ENCODE measurements around the gene PLEKHH3.

The PLEKHH3 gene

DNA sequence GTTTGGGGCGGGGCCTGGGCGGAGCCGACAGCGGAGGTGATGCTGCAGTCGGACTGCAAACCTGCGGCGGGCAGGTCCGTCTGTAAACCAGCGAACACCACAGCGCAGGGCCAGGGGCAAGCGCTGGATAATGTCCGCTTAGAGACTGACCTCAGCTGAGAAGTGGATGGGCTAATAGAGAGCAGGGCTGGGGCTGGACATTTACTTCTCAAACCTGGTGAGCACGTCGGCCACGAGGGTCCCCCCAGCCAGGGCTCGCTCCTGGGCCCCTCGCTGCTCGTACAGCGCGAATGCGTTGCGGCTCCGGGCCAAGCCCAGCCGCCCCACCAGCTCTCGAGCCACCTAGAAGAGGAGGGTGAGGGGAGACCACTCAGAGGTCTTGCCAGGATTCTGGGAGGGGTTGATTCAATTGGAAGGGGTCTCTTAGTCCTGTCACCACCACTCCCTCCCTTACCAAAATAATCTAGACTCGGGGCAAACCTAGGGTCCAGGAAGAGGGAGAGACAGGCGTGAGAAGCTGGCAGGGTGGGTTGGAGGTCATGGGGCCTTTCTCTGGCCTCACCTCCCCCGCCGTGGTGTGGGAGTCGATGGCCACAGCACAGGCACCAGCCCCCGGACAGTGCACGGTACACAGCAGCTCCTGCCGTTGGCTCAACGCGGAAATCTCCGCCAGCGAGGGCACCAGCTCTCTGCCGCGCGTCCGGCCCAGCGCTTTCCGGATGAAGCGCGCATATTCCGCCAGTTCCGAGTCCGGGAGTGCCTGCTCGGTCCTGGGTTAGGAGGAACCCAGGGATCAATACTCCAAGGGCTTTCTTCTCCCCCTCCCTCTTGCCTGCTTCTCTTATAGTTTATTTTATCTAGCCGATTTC is 5.8 kb downstream of the PLEKHH3 start:
- no peak for TF ChIP-seq EGR1 (IDR thresholded peaks at IDR 0.05)
- no peak for TF ChIP-seq ZBTB7A (IDR thresholded peaks at IDR 0.05; ENCODE audit: low read depth)
- no peak for TF ChIP-seq FOXM1 (IDR thresholded peaks at IDR 0.05; ENCODE audit: borderline replicate concordance, low read depth)
- no peak for TF ChIP-seq TCF12 (IDR thresholded peaks at IDR 0.05; ENCODE audit: low read depth)
- TF ChIP-seq NFIC (IDR thresholded peaks at IDR 0.05): no peak
- TF ChIP-seq TEAD4 (IDR thresholded peaks at IDR 0.05): no peak
- TF ChIP-seq RAD21 (IDR thresholded peaks at IDR 0.05; ENCODE audit: low read depth): no peak
- TF ChIP-seq REST (IDR thresholded peaks at IDR 0.05; ENCODE audit: low read depth): no peak
- no peak for TF ChIP-seq TAF1 (IDR thresholded peaks at IDR 0.05; ENCODE audit: low read depth)
- no peak for TF ChIP-seq YY1 (IDR thresholded peaks at IDR 0.05; ENCODE audit: low read depth)
- TF ChIP-seq USF1 (IDR thresholded peaks at IDR 0.05): no peak
- TF ChIP-seq CEBPB (IDR thresholded peaks at IDR 0.05): no peak
- TF ChIP-seq EP300 (IDR thresholded peaks at IDR 0.05; ENCODE audit: borderline replicate concordance): no peak
- TF ChIP-seq CREB1 (IDR thresholded peaks at IDR 0.05; ENCODE audit: low read depth): no peak
- TF ChIP-seq MAX (IDR thresholded peaks at IDR 0.05): no peak

DNA sequence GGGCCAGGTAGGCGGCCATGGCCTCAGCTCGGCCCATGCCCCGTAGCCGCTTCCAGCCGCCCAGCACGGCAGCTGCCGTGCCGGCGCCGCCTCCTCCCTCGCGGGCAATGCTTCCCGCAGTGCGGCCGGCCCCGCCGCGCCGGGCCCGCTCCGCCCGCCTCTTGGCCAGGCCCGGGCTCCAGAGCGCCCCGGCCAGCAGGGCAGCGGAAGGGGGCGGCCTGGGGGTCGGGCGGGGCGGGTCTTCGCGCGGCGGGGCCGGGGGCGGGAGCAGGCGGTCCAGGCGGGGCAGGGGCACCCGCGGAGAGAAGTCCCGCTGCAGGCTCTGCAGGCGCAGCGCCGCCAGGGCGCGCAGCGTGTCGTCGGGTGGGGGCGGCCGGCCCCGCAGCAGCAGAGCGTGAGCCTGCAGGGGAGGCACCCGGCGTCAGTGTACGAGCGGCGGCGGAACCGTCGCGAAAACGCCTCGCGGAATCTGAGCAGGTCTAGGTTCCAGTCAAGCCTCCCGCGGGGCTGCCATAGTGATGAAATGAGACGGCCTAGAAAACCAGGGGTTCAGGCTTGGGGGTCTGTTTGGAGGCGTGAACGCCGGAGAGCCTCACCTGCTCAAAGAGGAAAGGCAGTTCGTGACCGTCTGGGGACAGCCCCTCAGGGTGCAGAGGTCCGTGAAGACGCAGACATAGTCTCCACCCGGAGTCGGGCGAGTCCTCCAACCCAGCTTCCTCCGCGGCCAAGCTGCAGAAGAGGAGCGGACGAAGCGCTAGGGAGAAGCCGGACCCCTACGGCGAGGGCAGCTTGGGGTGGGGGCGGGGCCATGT is 6.6 kb downstream of the PLEKHH3 start:
- no peak for TF ChIP-seq ZBTB7A (IDR thresholded peaks at IDR 0.05; ENCODE audit: low read depth)
- no peak for TF ChIP-seq TAF1 (IDR thresholded peaks at IDR 0.05; ENCODE audit: low read depth)
- no peak for TF ChIP-seq YY1 (IDR thresholded peaks at IDR 0.05; ENCODE audit: low read depth)
- TF ChIP-seq CEBPB (IDR thresholded peaks at IDR 0.05): no peak
- TF ChIP-seq EGR1 (IDR thresholded peaks at IDR 0.05): no peak
- TF ChIP-seq NFIC (IDR thresholded peaks at IDR 0.05): no peak
- no peak for TF ChIP-seq CREB1 (IDR thresholded peaks at IDR 0.05; ENCODE audit: low read depth)
- no peak for TF ChIP-seq TEAD4 (IDR thresholded peaks at IDR 0.05)
- no peak for TF ChIP-seq FOXM1 (IDR thresholded peaks at IDR 0.05; ENCODE audit: borderline replicate concordance, low read depth)
- no peak for TF ChIP-seq USF1 (IDR thresholded peaks at IDR 0.05)

DNA sequence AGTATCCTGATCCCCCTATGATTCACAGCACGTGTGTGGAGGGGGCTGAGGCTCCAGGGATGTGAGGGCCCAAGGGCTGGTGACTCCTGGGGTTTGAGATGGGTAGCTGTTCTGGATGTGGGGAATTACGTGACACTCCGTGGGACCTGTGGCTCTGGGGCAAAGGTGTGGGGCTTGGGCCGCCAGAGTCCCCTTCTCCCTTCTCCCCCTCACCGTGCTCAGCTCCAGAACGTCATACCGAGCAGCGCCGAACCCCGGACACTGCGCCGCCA is 7.2 kb downstream of the PLEKHH3 start:
- no peak for TF ChIP-seq TEAD4 (IDR thresholded peaks at IDR 0.05)
- TF ChIP-seq TAF1 (IDR thresholded peaks at IDR 0.05; ENCODE audit: low read depth): no peak
- no peak for TF ChIP-seq YY1 (IDR thresholded peaks at IDR 0.05; ENCODE audit: low read depth)
- no peak for TF ChIP-seq FOXM1 (IDR thresholded peaks at IDR 0.05; ENCODE audit: borderline replicate concordance, low read depth)
- no peak for TF ChIP-seq MAX (IDR thresholded peaks at IDR 0.05)
- TF ChIP-seq USF1 (IDR thresholded peaks at IDR 0.05): no peak
- TF ChIP-seq REST (IDR thresholded peaks at IDR 0.05; ENCODE audit: low read depth): no peak

- TF ChIP-seq MAX (IDR thresholded peaks at IDR 0.05) (no peak), FOXM1 (IDR thresholded peaks at IDR 0.05; ENCODE audit: borderline replicate concordance, low read depth) (no peak), TEAD4 (IDR thresholded peaks at IDR 0.05) (peak; percentile 70; the same call in 1 of the 2 replicates)
Measured at GRCh38 chr17:42667088-42667951, 9.5 kb downstream of the PLEKHH3 start.

All from Ishikawa (cell line).